Jurkat, Clone E6-1 (cell line): ENCODE data around the gene AQP12A.
A peak's percentile ranks its signal among the peaks of the same experiment; 100 is the strongest.

Experiments
- DNase-seq: peaks from one replicate; pipeline ENCODE4 v3.0.0-alpha.2; 2011; ENCODE audit warnings: low read depth, low spot score
- H3K4me3 ChIP-seq: 2 replicates; pipeline ENCODE4 v1.5.1; 2011; ENCODE audit warnings: mild to moderate bottlenecking, low read length, control low read depth, moderate library complexity

The AQP12A gene

GRCh38 chr2:240732911-240733622 lies 41.4 kb downstream of the AQP12A start:
- H3K4me3 ChIP-seq: no peak overlapping the region
- no peak for DNase-seq

- no peak for DNase-seq
- no peak overlapping the region for H3K4me3 ChIP-seq
Observed at GRCh38 chr2:240733803-240734495, 42.3 kb downstream of the AQP12A start.

GRCh38 chr2:240734756-240735155 lies 43.1 kb downstream of the AQP12A start:
- no peak for DNase-seq
- H3K4me3 ChIP-seq: no peak overlapping the region

- H3K4me3 ChIP-seq: no peak overlapping the region
- no peak for DNase-seq
Observed at GRCh38 chr2:240735476-240735875, 43.8 kb downstream of the AQP12A start.

- H3K4me3 ChIP-seq: no peak overlapping the region
- no peak for DNase-seq
Observed at GRCh38 chr2:240736281-240737250, 44.9 kb downstream of the AQP12A start.

- no peak for DNase-seq
- no peak overlapping the region for H3K4me3 ChIP-seq
Observed at GRCh38 chr2:240737512-240737911, 45.8 kb downstream of the AQP12A start.

- H3K4me3 ChIP-seq: no peak overlapping the region
- DNase-seq: no peak
Observed at GRCh38 chr2:240737958-240738357, 46.3 kb downstream of the AQP12A start.

- peak; percentile 10 for DNase-seq
- no peak overlapping the region for H3K4me3 ChIP-seq
Observed at GRCh38 chr2:240739797-240740196, 48.1 kb downstream of the AQP12A start.

GRCh38 chr2:240741091-240741490 lies 49.4 kb downstream of the AQP12A start:
- DNase-seq: no peak
- H3K4me3 ChIP-seq: no peak overlapping the region

GRCh38 chr2:240742602-240743095 lies 51.0 kb downstream of the AQP12A start:
- DNase-seq: no peak
- H3K4me3 ChIP-seq: no peak overlapping the region

- no peak for DNase-seq
Observed at GRCh38 chr2:240745456-240745855, 53.8 kb downstream of the AQP12A start.

GRCh38 chr2:240745962-240746361 lies 54.3 kb downstream of the AQP12A start:
- H3K4me3 ChIP-seq: no peak overlapping the region
- DNase-seq: no peak

More at GRCh38 chr2:240745456-240745855, 53.8 kb downstream of the AQP12A start:
- no peak overlapping the region for H3K4me3 ChIP-seq

GRCh38 chr2:240746671-240747070 lies 55.0 kb downstream of the AQP12A start:
- H3K4me3 ChIP-seq: no peak overlapping the region
- DNase-seq: no peak

- H3K4me3 ChIP-seq: no peak overlapping the region
- no peak for DNase-seq
Observed at GRCh38 chr2:240747256-240747655, 55.6 kb downstream of the AQP12A start.
